ENCODE results near the gene DRD2. TPM values are rescaled to one million over a fixed set of nuclear protein-coding genes. Genes with fewer than 3 reads are reported as not detected.

Gene DRD2
- total RNA-seq, 4 donors from 2014 or later, result 0.13 to 0.17 TPM; not detected in 2

DNA sequence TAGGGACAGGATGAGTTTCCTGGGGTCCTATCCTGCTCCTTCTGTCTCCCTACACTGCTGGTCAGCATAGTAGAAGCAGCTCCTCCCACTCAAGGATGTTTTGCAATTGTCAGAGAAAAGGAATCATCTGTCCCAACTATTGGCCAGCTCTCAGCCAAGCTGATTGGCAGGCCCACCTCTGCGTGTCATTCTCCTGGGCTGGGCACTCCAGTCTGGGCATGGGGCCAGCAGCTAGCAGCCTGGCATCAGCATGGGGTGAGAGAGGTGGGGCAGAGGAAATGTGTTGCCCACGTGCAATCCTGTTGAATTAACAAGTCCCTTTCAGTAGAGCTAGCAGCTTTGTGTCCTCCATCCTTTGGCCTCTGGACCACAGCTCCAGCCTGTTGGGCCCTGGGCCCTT lies 73.5 kb downstream of the DRD2 start:
- no peak for DNase-seq (ENCODE audit: extremely low spot score)
- WGBS, result 46% methylated on average over 2 of the region's 2 CpGs
- intact Hi-C loops (cut with DNase I), result no loop called here
- H3K27me3 ChIP-seq, result no peaks in the 10 kb centered on the region
- no peak overlapping the region for H3K4me3 ChIP-seq
- no peak for TF ChIP-seq POLR2AphosphoS5 (IDR thresholded peaks at IDR 0.05)
- TF ChIP-seq EP300 (IDR thresholded peaks at IDR 0.05), result no peak
- TF ChIP-seq, protein P1, sequence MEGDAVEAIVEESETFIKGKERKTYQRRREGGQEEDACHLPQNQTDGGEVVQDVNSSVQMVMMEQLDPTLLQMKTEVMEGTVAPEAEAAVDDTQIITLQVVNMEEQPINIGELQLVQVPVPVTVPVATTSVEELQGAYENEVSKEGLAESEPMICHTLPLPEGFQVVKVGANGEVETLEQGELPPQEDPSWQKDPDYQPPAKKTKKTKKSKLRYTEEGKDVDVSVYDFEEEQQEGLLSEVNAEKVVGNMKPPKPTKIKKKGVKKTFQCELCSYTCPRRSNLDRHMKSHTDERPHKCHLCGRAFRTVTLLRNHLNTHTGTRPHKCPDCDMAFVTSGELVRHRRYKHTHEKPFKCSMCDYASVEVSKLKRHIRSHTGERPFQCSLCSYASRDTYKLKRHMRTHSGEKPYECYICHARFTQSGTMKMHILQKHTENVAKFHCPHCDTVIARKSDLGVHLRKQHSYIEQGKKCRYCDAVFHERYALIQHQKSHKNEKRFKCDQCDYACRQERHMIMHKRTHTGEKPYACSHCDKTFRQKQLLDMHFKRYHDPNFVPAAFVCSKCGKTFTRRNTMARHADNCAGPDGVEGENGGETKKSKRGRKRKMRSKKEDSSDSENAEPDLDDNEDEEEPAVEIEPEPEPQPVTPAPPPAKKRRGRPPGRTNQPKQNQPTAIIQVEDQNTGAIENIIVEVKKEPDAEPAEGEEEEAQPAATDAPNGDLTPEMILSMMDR (IDR thresholded peaks at IDR 0.05), result no peak
- no peak for TF ChIP-seq POLR2A (IDR thresholded peaks at IDR 0.05; ENCODE audit: low read depth)
- H3K4me1 ChIP-seq, result no peaks in the 10 kb centered on the region
- no peaks in the 10 kb centered on the region for H3K9me3 ChIP-seq
- no peak overlapping the region for H3K27ac ChIP-seq (replicated peaks in 1 of 4)
- H3K36me3 ChIP-seq, result no peaks in the 10 kb centered on the region

DNA sequence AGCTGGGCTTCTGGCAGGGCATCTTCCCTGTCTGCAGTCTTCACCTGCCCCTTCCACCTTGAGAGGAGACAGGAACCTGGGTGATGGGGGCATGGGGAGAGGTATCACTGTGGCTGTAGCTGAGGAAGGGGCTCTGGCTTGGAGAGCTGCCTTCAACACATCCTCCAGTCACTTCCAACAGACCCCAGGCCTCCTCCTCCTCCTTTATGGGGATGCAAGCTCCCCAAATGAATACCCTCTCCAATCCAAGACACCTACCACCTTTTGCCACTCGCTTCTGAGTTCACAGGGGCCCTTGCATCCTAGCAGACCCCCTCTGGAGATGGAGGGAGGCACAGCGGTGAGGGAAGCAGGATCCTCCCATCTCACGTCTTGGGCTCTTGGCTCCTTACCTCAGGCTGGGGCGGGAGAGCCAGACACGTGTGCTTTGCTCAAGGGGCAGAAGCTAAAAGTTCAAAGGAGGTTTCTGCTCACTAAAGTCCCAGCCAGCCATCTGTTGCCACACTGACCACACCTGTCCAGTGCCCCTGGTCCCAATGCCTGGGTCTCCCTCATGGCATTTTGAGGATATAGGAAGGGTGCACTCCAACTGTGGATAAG lies 74.5 kb downstream of the DRD2 start:
- Histone ChIP-seq H3K36me3 (no peaks in the 10 kb centered on the region), H3K4me1 (no peaks in the 10 kb centered on the region), H3K27ac (replicated peaks in 1 of 4) (no peak overlapping the region), H3K27me3 (no peaks in the 10 kb centered on the region), H3K9me3 (no peaks in the 10 kb centered on the region), H3K4me3 (no peak overlapping the region)
- DNase-seq (ENCODE audit: extremely low spot score), result no peak
- 58% methylated on average over 5 of the region's 5 CpGs for WGBS
- TF ChIP-seq POLR2AphosphoS5 (IDR thresholded peaks at IDR 0.05) (no peak), POLR2A (IDR thresholded peaks at IDR 0.05; ENCODE audit: low read depth) (no peak), EP300 (IDR thresholded peaks at IDR 0.05) (no peak)
- TF ChIP-seq, protein P1 (IDR thresholded peaks at IDR 0.05), result no peak
- intact Hi-C loops (cut with DNase I), result no loop called here

DNA sequence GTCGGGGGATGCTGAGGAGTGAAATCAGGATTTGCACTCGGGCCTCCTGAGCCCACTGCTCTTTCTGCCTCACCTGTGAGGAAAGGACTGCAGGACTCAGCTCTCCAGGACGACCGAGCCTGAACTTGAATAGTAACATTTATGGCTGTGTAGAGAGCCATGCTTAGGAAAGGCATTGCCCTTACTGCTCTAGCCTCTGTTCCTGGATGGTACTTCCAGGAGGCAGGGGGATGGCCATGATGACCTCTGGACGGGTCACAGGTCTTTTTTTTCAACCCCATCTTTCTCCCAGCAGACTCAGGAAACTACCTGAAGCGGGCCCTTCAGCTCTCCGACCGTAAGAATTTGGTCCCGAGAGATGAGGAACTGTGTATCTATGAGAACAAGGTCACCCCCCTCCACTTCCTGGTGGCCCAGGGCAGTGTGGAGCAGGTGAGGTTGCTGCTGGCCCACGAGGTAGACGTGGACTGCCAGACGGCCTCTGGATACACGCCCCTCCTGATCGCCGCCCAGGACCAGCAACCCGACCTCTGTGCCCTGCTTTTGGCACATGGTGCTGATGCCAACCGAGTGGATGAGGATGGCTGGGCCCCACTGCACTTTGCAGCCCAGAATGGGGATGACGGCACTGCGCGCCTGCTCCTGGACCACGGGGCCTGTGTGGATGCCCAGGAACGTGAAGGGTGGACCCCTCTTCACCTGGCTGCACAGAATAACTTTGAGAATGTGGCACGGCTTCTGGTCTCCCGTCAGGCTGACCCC lies 76.3 kb downstream of the DRD2 start:
- H3K27ac ChIP-seq (replicated peaks in 1 of 4), result no peak overlapping the region
- intact Hi-C loops (cut with DNase I), result no loop called here
- H3K9me3 ChIP-seq, result no peaks in the 10 kb centered on the region
- no peak overlapping the region for H3K4me3 ChIP-seq
- no peak for TF ChIP-seq POLR2A (IDR thresholded peaks at IDR 0.05; ENCODE audit: low read depth)
- TF ChIP-seq, protein P1 (IDR thresholded peaks at IDR 0.05), result no peak
- no peaks in the 10 kb centered on the region for H3K27me3 ChIP-seq
- no peak for DNase-seq (ENCODE audit: extremely low spot score)
- H3K4me1 ChIP-seq, result no peaks in the 10 kb centered on the region
- WGBS, result 88% methylated on average over 20 of the region's 24 CpGs
- H3K36me3 ChIP-seq, result no peaks in the 10 kb centered on the region

DNA sequence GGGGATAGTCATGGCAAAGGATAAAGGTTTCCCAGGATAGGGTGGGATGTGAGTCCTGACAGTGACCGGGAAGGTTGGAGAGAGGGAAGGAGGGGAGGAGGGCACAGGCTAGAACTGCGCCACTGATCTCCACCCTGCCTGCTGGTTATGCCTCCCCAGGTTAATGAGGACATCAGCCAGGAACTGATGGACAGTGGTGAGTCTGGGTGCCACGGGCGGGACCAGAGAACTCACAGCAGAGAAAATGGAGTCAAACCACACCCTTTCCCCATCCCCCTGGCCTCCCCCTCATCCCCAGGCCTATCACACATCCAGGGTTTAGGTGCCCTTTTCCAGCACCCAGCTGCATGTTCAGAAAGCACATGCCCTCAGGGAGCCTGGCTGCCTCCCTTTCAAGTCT lies 77.4 kb downstream of the DRD2 start:
- Histone ChIP-seq H3K9me3 (no peaks in the 10 kb centered on the region), H3K27ac (replicated peaks in 1 of 4) (no peak overlapping the region), H3K4me1 (no peaks in the 10 kb centered on the region), H3K27me3 (no peaks in the 10 kb centered on the region), H3K4me3 (no peak overlapping the region), H3K36me3 (no peaks in the 10 kb centered on the region)
- no peak for DNase-seq (ENCODE audit: extremely low spot score)
- WGBS, result 92% methylated on average over 4 of the region's 4 CpGs
- TF ChIP-seq, protein P1 (IDR thresholded peaks at IDR 0.05), result no peak
- TF ChIP-seq POLR2AphosphoS5 (IDR thresholded peaks at IDR 0.05), result no peak
- no peak for TF ChIP-seq POLR2A (IDR thresholded peaks at IDR 0.05; ENCODE audit: low read depth)
- no peak for TF ChIP-seq EP300 (IDR thresholded peaks at IDR 0.05)
- intact Hi-C loops (cut with DNase I), result no loop called here

Data from esophagus muscularis mucosa (tissue), 4 donors.